Sciatic nerve (tissue), 2 donors: ENCODE measurements around the gene VWA2. TPM values are rescaled to one million over a fixed set of nuclear protein-coding genes. Genes with fewer than 3 reads are reported as not detected.

Source experiments
- ATAC-seq: fragments of 200-7000 bp; cut with Tn5 transposase; one replicate; pipeline ENCODE4 v1.9.1; 2020; ENCODE audit warnings: mild to moderate bottlenecking, moderate library complexity
- DNase-seq: peaks from one replicate; pipeline ENCODE4 v3.0.0-alpha.2; 2020; ENCODE audit warnings: low spot score
- intact Hi-C: fragments of 100-400 bp; cut with DNase I; formaldehyde crosslinking; loops from one replicate; pipeline ENCODE4 v1.14.2; 2022
- total RNA-seq: library from RNA; stranded (reverse); fragmentation: NEBNext Ultra II Directional; extraction: Animal tissue kit (Norgen Biotek cat#: 25700); gene quantifications from one replicate; pipeline ENCODE4 v1.2.1, GENCODE V29; 2021
- donor health status: DM: no; HTN: no; CAD: no.
- donor health status: DM: no; HTN: no; CAD: no.

VWA2 gene
- total RNA-seq, 1 donor from 2014 or later: 0.62 TPM

GRCh38 chr10:114272696-114273095, 33.6 kb downstream of the VWA2 start:
- intact Hi-C loops: no loop called here
- ATAC-seq (no peak), DNase-seq (no peak)

DNA sequence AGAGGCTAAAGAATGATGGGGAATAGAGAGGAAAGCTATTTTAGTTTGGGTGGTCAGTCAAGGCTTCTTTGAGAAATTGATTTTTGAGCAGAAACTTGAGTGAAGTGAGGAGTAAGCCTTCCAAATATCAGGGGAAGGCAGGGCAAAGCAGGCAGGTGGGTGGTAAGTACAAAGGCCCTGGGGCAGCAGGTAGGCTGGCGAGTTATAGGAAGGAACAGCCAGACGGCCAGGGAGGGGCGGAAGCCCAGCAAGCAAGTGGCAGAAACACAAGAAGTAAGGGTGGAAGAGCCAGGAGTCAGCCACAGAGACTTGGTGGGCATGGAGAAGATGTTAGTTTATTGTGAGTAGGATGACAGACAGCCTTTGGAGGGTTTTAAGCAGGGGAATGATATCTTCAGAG, 34.9 kb downstream of the VWA2 start:
- ATAC-seq (no peak), DNase-seq (no peak)
- intact Hi-C loops: no loop called here

DNA sequence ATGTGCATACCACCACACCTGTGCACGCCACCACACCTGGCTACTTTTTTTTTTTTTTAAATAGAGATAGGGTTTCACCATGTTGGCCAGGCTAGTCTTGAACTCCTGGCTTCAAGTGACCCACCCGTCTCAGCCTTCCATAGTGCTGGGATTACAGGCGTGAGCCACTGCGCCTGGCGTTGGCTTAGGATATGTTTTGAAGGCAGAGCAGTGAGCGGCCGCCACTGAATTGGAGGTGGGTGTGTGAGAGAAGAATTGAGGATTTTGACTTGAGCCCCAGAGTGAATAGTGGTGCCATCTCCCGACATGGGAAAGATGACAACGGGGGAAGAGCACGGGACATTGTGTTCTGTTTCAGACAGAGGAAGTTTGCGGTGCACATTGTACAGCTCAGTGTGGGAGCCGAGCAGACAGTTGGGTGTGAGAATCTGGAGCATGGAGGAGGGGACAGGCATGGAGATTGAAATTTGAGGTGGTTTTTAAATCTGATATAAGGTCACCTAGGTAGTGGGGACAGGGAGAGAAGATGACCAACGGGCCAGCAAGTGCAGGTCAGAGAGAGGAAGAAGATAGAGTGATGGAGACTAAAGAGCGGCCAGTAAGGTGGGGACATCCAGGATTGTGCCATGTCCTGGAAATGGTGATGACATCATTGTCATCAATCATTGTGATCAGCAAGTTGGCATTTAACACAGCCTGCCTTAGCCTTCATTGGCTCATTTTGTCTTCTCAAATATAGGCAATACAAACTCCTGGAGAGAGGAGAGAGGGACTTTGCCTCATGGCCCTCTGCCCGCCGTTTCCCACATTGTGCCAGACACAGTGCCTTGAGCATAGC, 35.8 kb downstream of the VWA2 start:
- DNase-seq: no peak
- intact Hi-C loops: no loop called here
- no peak for ATAC-seq

- ATAC-seq: no peak
- intact Hi-C loops: no loop called here
- no peak for DNase-seq
These were observed 37.0 kb downstream of the VWA2 start for GRCh38 chr10:114276066-114276465.

DNA sequence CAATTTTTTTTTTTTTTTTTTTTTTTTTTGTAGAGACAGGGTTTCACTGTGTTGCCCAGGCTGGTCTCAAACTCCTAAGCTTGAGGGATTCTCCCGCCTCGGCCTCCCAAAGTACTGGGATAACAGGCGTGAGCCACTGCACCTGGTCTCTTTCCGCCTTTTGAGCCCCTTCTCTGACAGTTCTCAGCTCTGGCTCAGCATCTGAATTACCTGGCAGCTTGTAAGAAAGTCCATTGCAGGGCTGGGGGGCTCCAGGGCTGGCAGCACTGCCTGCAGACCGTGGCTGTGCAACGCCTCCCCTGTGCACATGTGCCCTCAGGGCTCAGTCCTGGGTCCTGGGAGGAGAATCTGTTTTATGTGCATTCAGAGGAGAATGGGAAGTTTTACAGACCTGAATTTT, 37.6 kb downstream of the VWA2 start:
- intact Hi-C loops: no loop called here
- no peak for DNase-seq
- ATAC-seq: no peak

- intact Hi-C loops: no loop called here
- ATAC-seq (peak; percentile 14), DNase-seq (no peak)
These were observed 39.3 kb downstream of the VWA2 start for GRCh38 chr10:114278140-114278883.

DNA sequence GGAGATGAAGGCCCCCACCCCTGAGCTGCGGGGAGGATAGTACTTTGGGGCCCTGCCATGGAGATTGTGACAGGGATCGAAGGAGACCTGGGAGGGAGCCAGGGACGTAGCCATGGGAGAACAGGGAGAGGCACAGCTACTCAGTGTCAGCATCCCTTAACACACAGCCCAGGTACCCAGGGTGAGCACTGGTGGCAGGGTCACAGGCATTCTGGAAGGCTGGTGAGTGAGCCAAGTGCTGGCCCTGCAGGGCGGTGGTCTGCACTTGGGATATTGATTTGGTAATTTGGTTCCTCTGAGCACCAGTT, 39.8 kb downstream of the VWA2 start:
- no peak for DNase-seq
- intact Hi-C loops: no loop called here
- ATAC-seq: peak; percentile 18

DNA sequence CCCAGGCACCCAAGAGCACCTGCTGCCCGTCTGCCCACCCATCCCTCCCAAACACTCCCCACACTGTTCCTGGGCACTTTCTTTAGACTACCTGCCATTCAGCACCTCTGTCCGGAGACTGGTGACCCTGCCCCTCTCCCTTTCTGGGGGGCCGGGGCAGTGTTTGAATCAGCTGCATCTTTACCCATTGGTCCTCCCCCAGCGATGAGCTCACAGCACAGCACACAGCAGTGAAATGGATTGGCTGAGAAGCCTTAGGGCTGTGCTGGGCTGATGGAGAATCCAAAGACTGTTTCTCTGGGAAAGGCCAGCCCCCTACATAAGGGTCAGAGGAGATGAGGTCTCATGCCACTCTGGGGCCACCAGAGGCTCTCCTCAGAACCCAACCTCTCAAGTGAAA, 40.2 kb downstream of the VWA2 start:
- intact Hi-C loops: no loop called here
- no peak for ATAC-seq
- DNase-seq: no peak

DNA sequence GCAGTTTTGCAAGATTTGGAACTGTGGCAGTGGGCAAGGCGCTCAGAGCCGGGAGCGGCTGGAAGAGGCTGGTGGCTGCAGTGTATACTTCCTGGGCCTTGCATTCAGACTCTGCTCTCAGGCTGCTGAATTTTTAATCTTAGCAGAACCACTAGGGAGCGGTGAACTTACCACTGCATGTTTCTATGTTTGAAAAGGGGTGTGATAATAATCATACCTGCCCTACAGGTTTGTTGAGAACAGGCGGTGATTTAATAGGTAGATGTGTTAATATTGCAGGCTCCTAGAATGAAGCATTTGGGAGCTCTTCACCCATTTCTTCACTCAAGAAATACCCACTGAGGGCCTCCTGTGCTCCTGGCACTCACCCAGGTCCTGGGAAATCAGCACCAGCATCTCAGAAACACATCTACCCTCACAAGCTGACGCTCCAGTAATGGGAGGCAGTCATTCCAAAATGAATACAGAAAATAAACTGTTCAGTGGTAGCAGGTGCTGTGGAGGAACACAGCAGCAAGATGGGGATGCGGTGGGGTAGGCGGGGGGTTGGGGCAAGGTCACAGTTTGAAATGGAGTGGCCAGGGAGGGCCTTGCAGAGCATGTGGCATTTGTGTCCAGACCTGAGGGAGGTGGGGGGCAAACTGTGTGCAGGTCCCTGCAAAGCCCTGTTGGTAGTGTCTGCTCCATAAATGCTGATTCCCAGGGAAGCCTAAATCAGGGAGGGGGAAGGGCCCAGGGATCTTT, 41.0 kb downstream of the VWA2 start:
- DNase-seq (no peak), ATAC-seq (no peak)
- intact Hi-C loops: no loop called here

DNA sequence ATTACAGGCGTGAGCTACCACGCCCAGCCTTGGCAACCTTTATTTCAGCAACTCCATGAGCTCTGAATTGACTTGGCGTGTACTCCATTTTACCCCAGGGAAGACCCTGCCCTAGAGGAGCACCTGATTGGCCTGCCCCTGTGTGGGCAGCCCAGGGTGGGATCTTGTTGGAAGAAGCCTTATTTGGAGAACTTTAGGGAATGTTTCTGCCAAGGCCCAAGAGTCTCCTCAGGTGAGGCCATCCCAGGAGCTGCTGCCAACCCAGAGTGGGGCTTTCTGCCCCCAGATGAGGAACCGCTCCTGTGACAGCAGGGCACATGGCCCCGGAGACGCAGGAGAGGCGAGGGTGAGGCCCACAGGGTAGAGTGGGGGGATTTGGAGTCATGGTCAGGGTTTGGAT, 42.0 kb downstream of the VWA2 start:
- intact Hi-C loops: no loop called here
- DNase-seq: peak; percentile 42

DNA sequence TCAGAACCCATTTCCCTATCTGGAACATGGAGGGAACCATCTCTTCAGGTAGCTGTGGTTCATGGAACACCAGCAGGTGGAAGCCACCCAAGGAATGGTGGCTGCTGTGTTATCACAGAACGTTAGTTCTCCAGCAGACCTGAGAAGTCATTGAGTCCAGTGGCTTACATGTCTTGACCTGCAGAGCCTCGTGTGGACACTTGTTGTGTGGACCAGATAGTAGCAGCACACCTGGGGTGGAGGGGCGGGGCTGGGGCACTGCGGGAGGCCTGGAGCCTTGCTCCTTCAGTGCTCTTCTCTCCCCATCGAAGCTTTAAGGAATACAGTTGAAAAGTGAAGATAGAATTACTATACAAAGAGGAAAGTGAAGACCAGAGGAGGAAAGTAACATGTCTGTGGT, 42.4 kb downstream of the VWA2 start:
- ATAC-seq (no peak), DNase-seq (peak; percentile 49)
- intact Hi-C loops: no loop called here

More for the DNA sequence above, 42.0 kb downstream of the VWA2 start:
- no peak for ATAC-seq

GRCh38 chr10:114282526-114282925, 43.5 kb downstream of the VWA2 start:
- intact Hi-C loops: no loop called here
- ATAC-seq (no peak), DNase-seq (peak; percentile 35)

- DNase-seq (no peak), ATAC-seq (no peak)
- intact Hi-C loops: no loop called here
These were observed 44.0 kb downstream of the VWA2 start for GRCh38 chr10:114283091-114283490.

DNA sequence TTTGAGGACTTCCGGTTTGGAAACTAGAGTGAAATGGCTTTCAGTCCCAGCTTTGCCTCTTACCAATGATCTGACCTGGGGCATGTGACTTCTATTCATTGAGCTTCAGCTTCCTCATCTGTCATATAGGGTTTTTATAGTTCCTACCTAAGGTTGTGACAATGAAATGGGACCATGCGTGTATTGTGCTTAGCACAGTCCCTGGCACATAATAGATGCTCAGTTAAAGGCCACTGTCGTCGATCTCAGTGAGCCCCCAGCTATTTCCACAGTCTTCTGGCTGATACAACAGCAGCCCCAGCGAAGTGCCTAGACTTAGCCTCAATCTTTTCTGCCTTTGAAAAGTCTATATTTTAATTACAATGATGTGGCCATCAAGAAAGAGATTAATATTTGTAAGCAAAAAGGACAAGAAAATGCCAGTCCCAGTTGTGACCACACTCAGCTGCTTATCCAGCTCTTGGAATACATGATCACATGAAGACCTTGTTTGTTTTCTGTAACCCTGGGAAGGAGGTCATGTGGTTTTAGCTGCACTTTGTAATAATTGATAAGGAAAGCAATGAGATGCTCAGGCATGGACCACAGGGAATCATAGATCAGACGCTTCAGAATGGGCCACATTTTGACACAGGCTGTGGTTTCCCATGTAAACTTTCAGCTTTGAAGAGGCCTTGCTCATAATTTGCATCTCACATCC, 44.6 kb downstream of the VWA2 start:
- ATAC-seq: no peak
- intact Hi-C loops: no loop called here
- no peak for DNase-seq

DNA sequence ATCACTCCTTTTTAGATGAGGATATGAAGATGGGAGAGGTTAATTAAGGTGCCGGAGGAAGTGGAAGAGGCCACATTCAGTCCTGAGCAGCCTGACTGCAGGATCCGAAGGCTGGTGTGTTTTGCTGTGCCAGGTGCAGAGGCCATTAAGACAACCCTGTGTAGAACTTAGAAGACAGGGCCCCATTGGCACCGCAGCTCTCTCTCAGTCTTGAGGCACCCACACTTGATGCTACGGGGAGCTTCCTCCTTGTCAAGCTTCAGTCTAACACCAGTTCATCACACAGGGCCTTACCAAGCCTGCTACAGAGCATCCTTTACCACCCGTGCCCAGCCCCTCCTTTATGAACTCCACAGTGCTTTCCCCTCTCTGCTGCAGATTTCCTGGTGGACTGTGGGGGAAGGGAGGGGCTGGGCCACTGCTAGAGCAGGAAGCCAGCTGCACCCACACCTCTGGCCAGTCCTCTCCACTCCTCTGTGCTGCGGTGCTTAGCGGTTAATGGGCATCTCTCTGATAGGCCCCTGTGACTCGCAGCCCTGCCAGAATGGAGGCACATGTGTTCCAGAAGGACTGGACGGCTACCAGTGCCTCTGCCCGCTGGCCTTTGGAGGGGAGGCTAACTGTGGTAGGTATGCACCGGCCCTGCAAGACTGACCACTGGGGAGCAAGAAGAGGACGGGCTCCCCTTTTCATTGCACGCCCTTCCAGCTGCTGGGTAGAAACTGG, 45.5 kb downstream of the VWA2 start:
- intact Hi-C loops: no loop called here
- DNase-seq (peak; percentile 54), ATAC-seq (no peak)

- intact Hi-C loops: no loop called here
- ATAC-seq: peak; percentile 9
These were observed 46.9 kb downstream of the VWA2 start for GRCh38 chr10:114285961-114286441.

DNA sequence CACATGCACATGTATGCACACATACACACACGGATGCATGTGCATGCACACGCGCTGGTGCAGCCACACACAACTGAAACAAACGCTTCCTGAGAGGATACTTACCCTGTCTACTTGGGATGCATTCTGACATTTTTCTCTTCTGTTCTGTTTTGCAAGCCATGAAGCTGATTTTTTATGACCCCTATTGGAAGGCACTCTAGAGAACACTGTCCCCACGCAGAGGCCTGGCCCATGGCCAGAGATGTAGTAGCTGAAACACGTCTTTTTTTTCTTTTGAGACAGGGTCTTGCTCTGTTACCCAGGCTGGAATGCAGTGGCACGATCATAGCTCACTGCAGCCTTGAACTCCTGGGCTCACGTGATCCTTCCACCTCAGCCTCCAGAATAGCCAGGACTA, 47.9 kb downstream of the VWA2 start:
- DNase-seq: peak; percentile 42

More at GRCh38 chr10:114285961-114286441, 46.9 kb downstream of the VWA2 start:
- peak; percentile 59 for DNase-seq

GRCh38 chr10:114288424-114289095, 49.5 kb downstream of the VWA2 start:
- intact Hi-C loops: no loop called here
- ATAC-seq: peak; percentile 52
- peak; percentile 53 for DNase-seq

More for the DNA sequence above, 47.9 kb downstream of the VWA2 start:
- intact Hi-C loops: no loop called here
- ATAC-seq: no peak
